HEK293T (cell line): Measurements from ENCODE around the gene TOB1.

Experiments used
- CTBP1 ChIP-seq: fragments of 450-650 bp; IDR thresholded peaks from 2 replicates; pipeline ENCODE4 v1.6.1; 2016; ENCODE audit warnings: borderline replicate concordance
- ELF4 ChIP-seq: fragments of 450-650 bp; IDR thresholded peaks from 2 replicates; pipeline ENCODE4 v1.6.1; 2017; ENCODE audit warnings: antibody characterized with exemption
- FOXA1 ChIP-seq: fragments of 450-650 bp; IDR thresholded peaks from 2 replicates; pipeline ENCODE4 v1.6.1; 2016; ENCODE audit warnings: mild to moderate bottlenecking
- HDGF ChIP-seq: fragments of 450-650 bp; IDR thresholded peaks from 2 replicates; pipeline ENCODE4 v1.6.1; 2017; ENCODE audit warnings: antibody characterized with exemption, borderline replicate concordance

DNA sequence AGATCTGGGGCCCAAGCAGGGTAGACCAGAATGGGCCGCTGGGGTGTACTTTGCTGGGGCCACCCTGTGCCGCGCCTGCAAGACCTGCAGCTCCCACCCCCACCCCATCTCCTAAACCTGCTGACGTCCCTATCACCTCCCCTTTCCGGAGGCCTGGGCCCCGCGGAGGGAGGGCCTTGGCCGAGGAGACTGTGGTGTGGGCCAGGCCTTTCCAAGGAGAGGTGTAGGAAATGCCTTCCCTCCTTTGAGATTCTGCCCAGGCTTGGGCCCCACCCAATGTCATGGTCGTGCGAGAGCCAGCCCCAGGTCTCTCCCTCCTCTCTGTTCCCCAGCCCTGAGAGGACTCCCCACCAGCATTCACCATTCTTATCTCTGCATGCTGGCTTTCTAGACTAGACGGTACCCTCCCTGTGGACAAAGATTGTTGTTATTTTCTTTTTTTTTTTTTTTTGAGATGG lies 34.7 kb downstream of the TOB1 start:
- TF ChIP-seq FOXA1 (no peak), ELF4 (no peak), CTBP1 (no peak), HDGF (no peak)
